ENCODE data around the gene CCSER1.
"Not testable (repeated sequence)": the region's sequence is repeated elsewhere in the genome, so short reads cannot be mapped to it uniquely, and the experiment has no call there.

Gene CCSER1

GRCh38 chr4:91436556-91436955 lies 1309.4 kb downstream of the CCSER1 start:
- Histone ChIP-seq H3K4me2 (ENCODE audit: low read length) (no peak overlapping the region), H3K36me3 (ENCODE audit: insufficient read depth, low read length) (no peaks in the 10 kb centered on the region), H3K27me3 (ENCODE audit: control insufficient read depth, insufficient read depth, low read length) (no peaks in the 10 kb centered on the region), H3K9me3 (replicated peaks; ENCODE audit: low read length) (no peaks in the 10 kb centered on the region), H3K4me3 (ENCODE audit: low read length) (no peak overlapping the region), H3K4me1 (ENCODE audit: control insufficient read depth, insufficient read depth, low read length) (no peaks in the 10 kb centered on the region), H3K9ac (ENCODE audit: low read depth, low read length) (no peak overlapping the region)

GRCh38 chr4:91447168-91447567 lies 1320.0 kb downstream of the CCSER1 start:
- Histone ChIP-seq H3K36me3 (ENCODE audit: insufficient read depth, low read length) (no peaks in the 10 kb centered on the region), H3K9ac (ENCODE audit: low read depth, low read length) (no peak overlapping the region), H3K4me3 (ENCODE audit: low read length) (no peak overlapping the region), H3K4me2 (ENCODE audit: low read length) (no peak overlapping the region), H3K27me3 (ENCODE audit: control insufficient read depth, insufficient read depth, low read length) (no peaks in the 10 kb centered on the region), H3K9me3 (replicated peaks; ENCODE audit: low read length) (no peaks in the 10 kb centered on the region), H3K4me1 (ENCODE audit: control insufficient read depth, insufficient read depth, low read length) (no peaks in the 10 kb centered on the region)

- Histone ChIP-seq H3K4me1 (ENCODE audit: control insufficient read depth, insufficient read depth, low read length) (no peaks in the 10 kb centered on the region), H3K4me3 (ENCODE audit: low read length) (no peak overlapping the region), H3K9me3 (replicated peaks; ENCODE audit: low read length) (no peaks in the 10 kb centered on the region), H3K36me3 (ENCODE audit: insufficient read depth, low read length) (no peaks in the 10 kb centered on the region), H3K9ac (ENCODE audit: low read depth, low read length) (no peak overlapping the region), H3K27me3 (ENCODE audit: control insufficient read depth, insufficient read depth, low read length) (no peaks in the 10 kb centered on the region), H3K4me2 (ENCODE audit: low read length) (no peak overlapping the region)
Observed at GRCh38 chr4:91448668-91449330, 1321.6 kb downstream of the CCSER1 start.

- Histone ChIP-seq H3K4me1 (ENCODE audit: control insufficient read depth, insufficient read depth, low read length) (no peaks in the 10 kb centered on the region), H3K36me3 (ENCODE audit: insufficient read depth, low read length) (no peaks in the 10 kb centered on the region), H3K9ac (ENCODE audit: low read depth, low read length) (no peak overlapping the region), H3K27me3 (ENCODE audit: control insufficient read depth, insufficient read depth, low read length) (no peaks in the 10 kb centered on the region), H3K9me3 (replicated peaks; ENCODE audit: low read length) (no peaks in the 10 kb centered on the region), H3K4me2 (ENCODE audit: low read length) (no peak overlapping the region), H3K4me3 (ENCODE audit: low read length) (no peak overlapping the region)
Observed at GRCh38 chr4:91454111-91454510, 1326.9 kb downstream of the CCSER1 start.

GRCh38 chr4:91462566-91462965 lies 1335.4 kb downstream of the CCSER1 start:
- not testable (repeated sequence) for H3K36me3 ChIP-seq (ENCODE audit: insufficient read depth, low read length); H3K9ac ChIP-seq (ENCODE audit: low read depth, low read length); H3K27me3 ChIP-seq (ENCODE audit: control insufficient read depth, insufficient read depth, low read length); H3K4me1 ChIP-seq (ENCODE audit: control insufficient read depth, insufficient read depth, low read length); H3K4me2 ChIP-seq (ENCODE audit: low read length); H3K4me3 ChIP-seq (ENCODE audit: low read length); H3K9me3 ChIP-seq (replicated peaks; ENCODE audit: low read length)

- no peak overlapping the region for H3K4me2 ChIP-seq (ENCODE audit: low read length)
- H3K27me3 ChIP-seq (ENCODE audit: control insufficient read depth, insufficient read depth, low read length): no peaks in the 10 kb centered on the region
- no peak overlapping the region for H3K4me3 ChIP-seq (ENCODE audit: low read length)
- no peak overlapping the region for H3K9ac ChIP-seq (ENCODE audit: low read depth, low read length)
- H3K36me3 ChIP-seq (ENCODE audit: insufficient read depth, low read length): no peaks in the 10 kb centered on the region
- no peaks in the 10 kb centered on the region for H3K4me1 ChIP-seq (ENCODE audit: control insufficient read depth, insufficient read depth, low read length)
- H3K9me3 ChIP-seq (replicated peaks; ENCODE audit: low read length): no peaks in the 10 kb centered on the region
Observed at GRCh38 chr4:91470671-91471070, 1343.5 kb downstream of the CCSER1 start.

- Histone ChIP-seq H3K9me3 (replicated peaks; ENCODE audit: low read length) (no peaks in the 10 kb centered on the region), H3K4me3 (ENCODE audit: low read length) (no peak overlapping the region), H3K27me3 (ENCODE audit: control insufficient read depth, insufficient read depth, low read length) (no peaks in the 10 kb centered on the region), H3K36me3 (ENCODE audit: insufficient read depth, low read length) (no peaks in the 10 kb centered on the region), H3K4me1 (ENCODE audit: control insufficient read depth, insufficient read depth, low read length) (no peaks in the 10 kb centered on the region), H3K4me2 (ENCODE audit: low read length) (no peak overlapping the region), H3K9ac (ENCODE audit: low read depth, low read length) (no peak overlapping the region)
Observed at GRCh38 chr4:91471280-91471679, 1344.1 kb downstream of the CCSER1 start.

GRCh38 chr4:91472046-91472445 lies 1344.9 kb downstream of the CCSER1 start:
- Histone ChIP-seq H3K36me3 (ENCODE audit: insufficient read depth, low read length) (no peaks in the 10 kb centered on the region), H3K4me2 (ENCODE audit: low read length) (no peak overlapping the region), H3K9ac (ENCODE audit: low read depth, low read length) (no peak overlapping the region), H3K4me3 (ENCODE audit: low read length) (no peak overlapping the region), H3K27me3 (ENCODE audit: control insufficient read depth, insufficient read depth, low read length) (no peaks in the 10 kb centered on the region), H3K9me3 (replicated peaks; ENCODE audit: low read length) (no peaks in the 10 kb centered on the region), H3K4me1 (ENCODE audit: control insufficient read depth, insufficient read depth, low read length) (no peaks in the 10 kb centered on the region)

GRCh38 chr4:91485415-91485814 lies 1358.2 kb downstream of the CCSER1 start:
- H3K36me3 ChIP-seq (ENCODE audit: insufficient read depth, low read length): no peaks in the 10 kb centered on the region
- H3K27me3 ChIP-seq (ENCODE audit: control insufficient read depth, insufficient read depth, low read length): no peaks in the 10 kb centered on the region
- H3K4me3 ChIP-seq (ENCODE audit: low read length): no peak overlapping the region
- no peak overlapping the region for H3K4me2 ChIP-seq (ENCODE audit: low read length)
- H3K9me3 ChIP-seq (replicated peaks; ENCODE audit: low read length): no peaks in the 10 kb centered on the region
- no peaks in the 10 kb centered on the region for H3K4me1 ChIP-seq (ENCODE audit: control insufficient read depth, insufficient read depth, low read length)
- H3K9ac ChIP-seq (ENCODE audit: low read depth, low read length): no peak overlapping the region

- Histone ChIP-seq H3K27me3 (ENCODE audit: control insufficient read depth, insufficient read depth, low read length) (no peaks in the 10 kb centered on the region), H3K9ac (ENCODE audit: low read depth, low read length) (no peak overlapping the region), H3K9me3 (replicated peaks; ENCODE audit: low read length) (no peaks in the 10 kb centered on the region), H3K4me1 (ENCODE audit: control insufficient read depth, insufficient read depth, low read length) (no peaks in the 10 kb centered on the region), H3K36me3 (ENCODE audit: insufficient read depth, low read length) (no peaks in the 10 kb centered on the region), H3K4me2 (ENCODE audit: low read length) (no peak overlapping the region), H3K4me3 (ENCODE audit: low read length) (no peak overlapping the region)
Observed at GRCh38 chr4:91488946-91489345, 1361.8 kb downstream of the CCSER1 start.

GRCh38 chr4:91497892-91498291 lies 1370.7 kb downstream of the CCSER1 start:
- Histone ChIP-seq H3K36me3 (ENCODE audit: insufficient read depth, low read length) (no peaks in the 10 kb centered on the region), H3K27me3 (ENCODE audit: control insufficient read depth, insufficient read depth, low read length) (no peaks in the 10 kb centered on the region), H3K4me2 (ENCODE audit: low read length) (no peak overlapping the region), H3K9me3 (replicated peaks; ENCODE audit: low read length) (no peaks in the 10 kb centered on the region), H3K9ac (ENCODE audit: low read depth, low read length) (no peak overlapping the region), H3K4me3 (ENCODE audit: low read length) (no peak overlapping the region), H3K4me1 (ENCODE audit: control insufficient read depth, insufficient read depth, low read length) (no peaks in the 10 kb centered on the region)

- H3K9ac ChIP-seq (ENCODE audit: low read depth, low read length): no peak overlapping the region
- H3K4me2 ChIP-seq (ENCODE audit: low read length): no peak overlapping the region
- no peak overlapping the region for H3K4me3 ChIP-seq (ENCODE audit: low read length)
- no peaks in the 10 kb centered on the region for H3K4me1 ChIP-seq (ENCODE audit: control insufficient read depth, insufficient read depth, low read length)
- H3K36me3 ChIP-seq (ENCODE audit: insufficient read depth, low read length): no peaks in the 10 kb centered on the region
- no peaks in the 10 kb centered on the region for H3K9me3 ChIP-seq (replicated peaks; ENCODE audit: low read length)
- no peaks in the 10 kb centered on the region for H3K27me3 ChIP-seq (ENCODE audit: control insufficient read depth, insufficient read depth, low read length)
Observed at GRCh38 chr4:91502365-91502764, 1375.2 kb downstream of the CCSER1 start.
